Measurements from ENCODE around the gene ZNF664. TPM values are rescaled to one million over a fixed set of nuclear protein-coding genes. Genes with fewer than 3 reads are reported as not detected.

The ZNF664 gene
- total and polyA plus RNA-seq, 4 donors: 78.0 to 119 (median 88.9) TPM

GRCh38 chr12:124011435-124012115 is 38.6 kb downstream of the ZNF664 start:
- Histone ChIP-seq H3K4me1 (ENCODE audit: control insufficient read depth, insufficient read depth, low read length) (peaks cover 11% of the 10 kb centered on the region), H3K27ac (ENCODE audit: low read depth, low read length) (no peak overlapping the region), H3K9me3 (ENCODE audit: control insufficient read depth, insufficient read depth, low read length) (no peaks in the 10 kb centered on the region), H3K4me3 (ENCODE audit: low read depth, low read length) (no peak overlapping the region), H3K36me3 (ENCODE audit: control insufficient read depth, insufficient read depth, low read length) (peaks cover 15% of the 10 kb centered on the region), H3K27me3 (ENCODE audit: control insufficient read depth, insufficient read depth, low read length) (no peaks in the 10 kb centered on the region)
- no peak for DNase-seq (ENCODE audit: low read depth in 4 of 6, low spot score in 6 of 6)
- 96% methylated on average over 4 of the region's 8 CpGs for WGBS (ENCODE audit: insufficient coverage)

GRCh38 chr12:124013073-124013472 is 40.1 kb downstream of the ZNF664 start:
- whole genome bisulfite sequencing (ENCODE audit: insufficient coverage): 92% methylated on average over 7 of the region's 7 CpGs
- DNase-seq (ENCODE audit: low read depth in 4 of 6, low spot score in 6 of 6): no peak
- Histone ChIP-seq H3K27ac (ENCODE audit: low read depth, low read length) (no peak overlapping the region), H3K36me3 (ENCODE audit: control insufficient read depth, insufficient read depth, low read length) (peaks cover 15% of the 10 kb centered on the region), H3K27me3 (ENCODE audit: control insufficient read depth, insufficient read depth, low read length) (no peaks in the 10 kb centered on the region), H3K9me3 (ENCODE audit: control insufficient read depth, insufficient read depth, low read length) (no peaks in the 10 kb centered on the region), H3K4me3 (ENCODE audit: low read depth, low read length) (no peak overlapping the region), H3K4me1 (ENCODE audit: control insufficient read depth, insufficient read depth, low read length) (peaks cover 3% of the 10 kb centered on the region)

GRCh38 chr12:124015494-124016461 is 42.8 kb downstream of the ZNF664 start:
- H3K36me3 ChIP-seq (ENCODE audit: control insufficient read depth, insufficient read depth, low read length): peaks cover 12% of the 10 kb centered on the region
- no peak for DNase-seq (ENCODE audit: low read depth in 4 of 6, low spot score in 6 of 6)
- no peak overlapping the region for H3K4me3 ChIP-seq (ENCODE audit: low read depth, low read length)
- H3K27ac ChIP-seq (ENCODE audit: low read depth, low read length): no peak overlapping the region
- peaks cover 1% of the 10 kb centered on the region for H3K4me1 ChIP-seq (ENCODE audit: control insufficient read depth, insufficient read depth, low read length)
- no peaks in the 10 kb centered on the region for H3K9me3 ChIP-seq (ENCODE audit: control insufficient read depth, insufficient read depth, low read length)
- H3K27me3 ChIP-seq (ENCODE audit: control insufficient read depth, insufficient read depth, low read length): no peaks in the 10 kb centered on the region
- WGBS (ENCODE audit: insufficient coverage): 92% methylated on average over 12 of the region's 13 CpGs

- H3K4me1 ChIP-seq (ENCODE audit: control insufficient read depth, insufficient read depth, low read length): peaks cover 4% of the 10 kb centered on the region
- H3K27ac ChIP-seq (ENCODE audit: low read depth, low read length): no peak overlapping the region
- no peak for DNase-seq (ENCODE audit: low read depth in 4 of 6, low spot score in 6 of 6)
- H3K4me3 ChIP-seq (ENCODE audit: low read depth, low read length): no peak overlapping the region
- no peaks in the 10 kb centered on the region for H3K9me3 ChIP-seq (ENCODE audit: control insufficient read depth, insufficient read depth, low read length)
- no peaks in the 10 kb centered on the region for H3K27me3 ChIP-seq (ENCODE audit: control insufficient read depth, insufficient read depth, low read length)
- peaks cover 12% of the 10 kb centered on the region for H3K36me3 ChIP-seq (ENCODE audit: control insufficient read depth, insufficient read depth, low read length)
- 80% methylated on average over 1 of the region's 2 CpGs for WGBS (ENCODE audit: insufficient coverage)
Observed at GRCh38 chr12:124017064-124017463, 44.0 kb downstream of the ZNF664 start.

GRCh38 chr12:124018539-124018938 is 45.5 kb downstream of the ZNF664 start:
- no peak overlapping the region for H3K27ac ChIP-seq (ENCODE audit: low read depth, low read length)
- no peak for DNase-seq (ENCODE audit: low read depth in 4 of 6, low spot score in 6 of 6)
- WGBS (ENCODE audit: insufficient coverage): 100% methylated on average over 1 of the region's 2 CpGs
- peaks cover 8% of the 10 kb centered on the region for H3K36me3 ChIP-seq (ENCODE audit: control insufficient read depth, insufficient read depth, low read length)
- no peaks in the 10 kb centered on the region for H3K27me3 ChIP-seq (ENCODE audit: control insufficient read depth, insufficient read depth, low read length)
- peaks cover 4% of the 10 kb centered on the region for H3K4me1 ChIP-seq (ENCODE audit: control insufficient read depth, insufficient read depth, low read length)
- H3K4me3 ChIP-seq (ENCODE audit: low read depth, low read length): no peak overlapping the region
- no peaks in the 10 kb centered on the region for H3K9me3 ChIP-seq (ENCODE audit: control insufficient read depth, insufficient read depth, low read length)

- no peak overlapping the region for H3K27ac ChIP-seq (ENCODE audit: low read depth, low read length)
- H3K9me3 ChIP-seq (ENCODE audit: control insufficient read depth, insufficient read depth, low read length): no peaks in the 10 kb centered on the region
- peaks cover 4% of the 10 kb centered on the region for H3K4me1 ChIP-seq (ENCODE audit: control insufficient read depth, insufficient read depth, low read length)
- H3K36me3 ChIP-seq (ENCODE audit: control insufficient read depth, insufficient read depth, low read length): peaks cover 8% of the 10 kb centered on the region
- DNase-seq (ENCODE audit: low read depth in 4 of 6, low spot score in 6 of 6): no peak
- no peak overlapping the region for H3K4me3 ChIP-seq (ENCODE audit: low read depth, low read length)
- no peaks in the 10 kb centered on the region for H3K27me3 ChIP-seq (ENCODE audit: control insufficient read depth, insufficient read depth, low read length)
Observed at GRCh38 chr12:124019115-124019514, 46.1 kb downstream of the ZNF664 start.

- peaks cover 12% of the 10 kb centered on the region for H3K36me3 ChIP-seq (ENCODE audit: control insufficient read depth, insufficient read depth, low read length)
- H3K4me3 ChIP-seq (ENCODE audit: low read depth, low read length): no peak overlapping the region
- H3K27me3 ChIP-seq (ENCODE audit: control insufficient read depth, insufficient read depth, low read length): no peaks in the 10 kb centered on the region
- WGBS (ENCODE audit: insufficient coverage): no CpG with 5 or more reads among the region's 2 CpGs
- peaks cover 7% of the 10 kb centered on the region for H3K4me1 ChIP-seq (ENCODE audit: control insufficient read depth, insufficient read depth, low read length)
- DNase-seq (ENCODE audit: low read depth in 4 of 6, low spot score in 6 of 6): peak in 1 of 6 donors; percentile 49
- peak overlapping the region; percentile 6 for H3K27ac ChIP-seq (ENCODE audit: low read depth, low read length)
- no peaks in the 10 kb centered on the region for H3K9me3 ChIP-seq (ENCODE audit: control insufficient read depth, insufficient read depth, low read length)
Observed at GRCh38 chr12:124020514-124020949, 47.5 kb downstream of the ZNF664 start.

GRCh38 chr12:124021007-124021406 is 48.0 kb downstream of the ZNF664 start:
- DNase-seq (ENCODE audit: low read depth in 4 of 6, low spot score in 6 of 6): no peak
- peaks cover 7% of the 10 kb centered on the region for H3K36me3 ChIP-seq (ENCODE audit: control insufficient read depth, insufficient read depth, low read length)
- H3K27me3 ChIP-seq (ENCODE audit: control insufficient read depth, insufficient read depth, low read length): no peaks in the 10 kb centered on the region
- 38% methylated on average over 2 of the region's 3 CpGs for WGBS (ENCODE audit: insufficient coverage)
- peak overlapping the region; percentile 6 for H3K27ac ChIP-seq (ENCODE audit: low read depth, low read length)
- H3K9me3 ChIP-seq (ENCODE audit: control insufficient read depth, insufficient read depth, low read length): no peaks in the 10 kb centered on the region
- peaks cover 7% of the 10 kb centered on the region for H3K4me1 ChIP-seq (ENCODE audit: control insufficient read depth, insufficient read depth, low read length)
- no peak overlapping the region for H3K4me3 ChIP-seq (ENCODE audit: low read depth, low read length)

GRCh38 chr12:124022161-124022560 is 49.1 kb downstream of the ZNF664 start:
- Histone ChIP-seq H3K4me1 (ENCODE audit: control insufficient read depth, insufficient read depth, low read length) (peaks cover 7% of the 10 kb centered on the region), H3K4me3 (ENCODE audit: low read depth, low read length) (no peak overlapping the region), H3K36me3 (ENCODE audit: control insufficient read depth, insufficient read depth, low read length) (peaks cover 7% of the 10 kb centered on the region), H3K9me3 (ENCODE audit: control insufficient read depth, insufficient read depth, low read length) (no peaks in the 10 kb centered on the region), H3K27ac (ENCODE audit: low read depth, low read length) (no peak overlapping the region), H3K27me3 (ENCODE audit: control insufficient read depth, insufficient read depth, low read length) (no peaks in the 10 kb centered on the region)
- WGBS (ENCODE audit: insufficient coverage): 100% methylated on average over 1 of the region's 3 CpGs
- no peak for DNase-seq (ENCODE audit: low read depth in 4 of 6, low spot score in 6 of 6)

Data from spinal cord (tissue), 10 donors.